ENCODE measurements around the gene PSMF1.

GRCh38 chr20:1103751-1104150, 14.7 kb upstream of the PSMF1 start:
- TF ChIP-seq RAD21 (IDR thresholded peaks at IDR 0.05) = no peak
- TF ChIP-seq, protein P1, sequence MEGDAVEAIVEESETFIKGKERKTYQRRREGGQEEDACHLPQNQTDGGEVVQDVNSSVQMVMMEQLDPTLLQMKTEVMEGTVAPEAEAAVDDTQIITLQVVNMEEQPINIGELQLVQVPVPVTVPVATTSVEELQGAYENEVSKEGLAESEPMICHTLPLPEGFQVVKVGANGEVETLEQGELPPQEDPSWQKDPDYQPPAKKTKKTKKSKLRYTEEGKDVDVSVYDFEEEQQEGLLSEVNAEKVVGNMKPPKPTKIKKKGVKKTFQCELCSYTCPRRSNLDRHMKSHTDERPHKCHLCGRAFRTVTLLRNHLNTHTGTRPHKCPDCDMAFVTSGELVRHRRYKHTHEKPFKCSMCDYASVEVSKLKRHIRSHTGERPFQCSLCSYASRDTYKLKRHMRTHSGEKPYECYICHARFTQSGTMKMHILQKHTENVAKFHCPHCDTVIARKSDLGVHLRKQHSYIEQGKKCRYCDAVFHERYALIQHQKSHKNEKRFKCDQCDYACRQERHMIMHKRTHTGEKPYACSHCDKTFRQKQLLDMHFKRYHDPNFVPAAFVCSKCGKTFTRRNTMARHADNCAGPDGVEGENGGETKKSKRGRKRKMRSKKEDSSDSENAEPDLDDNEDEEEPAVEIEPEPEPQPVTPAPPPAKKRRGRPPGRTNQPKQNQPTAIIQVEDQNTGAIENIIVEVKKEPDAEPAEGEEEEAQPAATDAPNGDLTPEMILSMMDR (IDR thresholded peaks at IDR 0.05; ENCODE audit: low read depth, low read length, missing input control) = no peak
